DND-41 (cell line): ENCODE data around the gene KPNA3.

ENCODE experiments used
- ATAC-seq: fragments of 200-7000 bp; cut with Tn5 transposase; 3 replicates; pipeline ENCODE4 v1.9.1; 2021; ENCODE audit warnings: low read depth; ENCODE audit not compliant: insufficient read depth
- DNase-seq: peaks from one replicate; pipeline ENCODE4 v3.0.0-alpha.2; 2020
- H2AFZ ChIP-seq: 2 replicates; pipeline ENCODE4 v1.6.0; 2012; ENCODE audit warnings: low read depth, low read length
- H3K27ac ChIP-seq: 2 replicates; pipeline ENCODE4 v1.5.1; 2012; ENCODE audit warnings: low read length, inconsistent platforms
- H3K27me3 ChIP-seq: fragments of 200-600 bp; sonication (generic); 2 replicates; pipeline ENCODE4 v1.6.0; 2012; ENCODE audit warnings: low read length, mild to moderate bottlenecking, inconsistent platforms; ENCODE audit not compliant: insufficient read depth, poor library complexity
- H3K36me3 ChIP-seq: 2 replicates; pipeline ENCODE4 v1.5.1; 2012; ENCODE audit warnings: low read length, inconsistent platforms; ENCODE audit not compliant: insufficient read depth
- H3K4me1 ChIP-seq: 2 replicates; pipeline ENCODE4 v1.5.1; 2012; ENCODE audit warnings: mild to moderate bottlenecking, low read length; ENCODE audit not compliant: insufficient read depth
- H3K4me2 ChIP-seq: 2 replicates; pipeline ENCODE4 v1.6.0; 2012; ENCODE audit warnings: mild to moderate bottlenecking, moderate library complexity, low read length, inconsistent platforms; ENCODE audit not compliant: insufficient read depth
- H3K4me3 ChIP-seq, 2 experiments: fragments of 200-600 bp in 1 of 2; shearing (Covaris generic) in 1 of 2; 2 replicates each; pipeline ENCODE4 v1.5.1; 2012 to 2016; ENCODE audit warnings: inconsistent platforms in 2 of 2, low read length in 2 of 2, mild to moderate bottlenecking in 2 of 2, low read depth in 1 of 2, moderate library complexity in 1 of 2
- H3K79me2 ChIP-seq: 2 replicates; pipeline ENCODE4 v1.6.0; 2012; ENCODE audit warnings: low read length, inconsistent platforms; ENCODE audit not compliant: insufficient read depth
- H3K9ac ChIP-seq: 2 replicates; pipeline ENCODE4 v1.6.0; 2012; ENCODE audit warnings: low read depth, mild to moderate bottlenecking, inconsistent platforms, low read length, moderate library complexity
- H3K9me3 ChIP-seq: 2 replicates; pipeline ENCODE4 v1.5.1; 2012; ENCODE audit warnings: low read length, moderate library complexity, mild to moderate bottlenecking, inconsistent platforms; ENCODE audit not compliant: insufficient read depth, severe bottlenecking
- H4K20me1 ChIP-seq: 2 replicates; pipeline ENCODE4 v1.6.0; 2012; ENCODE audit warnings: low read length; ENCODE audit not compliant: insufficient read depth
- EZH2 ChIP-seq: IDR thresholded peaks from 3 replicates; pipeline ENCODE4 v1.6.1; 2012; ENCODE audit warnings: borderline replicate concordance, low read depth, mild to moderate bottlenecking, moderate library complexity, low read length, inconsistent platforms; ENCODE audit not compliant: severe bottlenecking
- TF ChIP-seq, protein P1 (sequence below): IDR thresholded peaks from 2 replicates; pipeline ENCODE4 v1.5.1; 2012; ENCODE audit warnings: borderline replicate concordance, low read length, moderate library complexity, mild to moderate bottlenecking; ENCODE audit not compliant: poor library complexity, severe bottlenecking; ENCODE audit errors: extremely low read depth

KPNA3 gene

DNA sequence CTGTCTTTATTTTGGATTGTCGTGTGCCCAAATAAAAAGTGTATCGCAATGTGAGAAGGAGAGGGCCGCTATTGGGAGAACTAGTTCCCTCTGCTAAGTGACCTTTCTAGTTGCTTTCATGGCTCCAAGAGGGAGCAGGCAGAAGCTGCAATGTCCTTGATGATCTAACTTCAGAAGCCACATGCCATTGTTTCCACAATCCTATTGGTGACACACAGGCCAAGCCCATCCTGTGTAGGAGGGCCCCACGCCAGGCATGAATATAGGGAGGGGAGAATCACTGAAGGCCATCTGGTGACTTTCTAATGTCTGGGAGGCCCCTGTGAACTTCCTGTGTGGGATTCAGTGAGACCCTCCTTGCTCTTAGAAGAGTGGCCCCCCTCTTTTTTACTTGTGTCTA, 47.8 kb upstream of the KPNA3 start:
- H3K4me2 ChIP-seq: no peak overlapping the region
- H4K20me1 ChIP-seq: no peaks in the 10 kb centered on the region
- no peak for TF ChIP-seq EZH2
- TF ChIP-seq, protein P1, sequence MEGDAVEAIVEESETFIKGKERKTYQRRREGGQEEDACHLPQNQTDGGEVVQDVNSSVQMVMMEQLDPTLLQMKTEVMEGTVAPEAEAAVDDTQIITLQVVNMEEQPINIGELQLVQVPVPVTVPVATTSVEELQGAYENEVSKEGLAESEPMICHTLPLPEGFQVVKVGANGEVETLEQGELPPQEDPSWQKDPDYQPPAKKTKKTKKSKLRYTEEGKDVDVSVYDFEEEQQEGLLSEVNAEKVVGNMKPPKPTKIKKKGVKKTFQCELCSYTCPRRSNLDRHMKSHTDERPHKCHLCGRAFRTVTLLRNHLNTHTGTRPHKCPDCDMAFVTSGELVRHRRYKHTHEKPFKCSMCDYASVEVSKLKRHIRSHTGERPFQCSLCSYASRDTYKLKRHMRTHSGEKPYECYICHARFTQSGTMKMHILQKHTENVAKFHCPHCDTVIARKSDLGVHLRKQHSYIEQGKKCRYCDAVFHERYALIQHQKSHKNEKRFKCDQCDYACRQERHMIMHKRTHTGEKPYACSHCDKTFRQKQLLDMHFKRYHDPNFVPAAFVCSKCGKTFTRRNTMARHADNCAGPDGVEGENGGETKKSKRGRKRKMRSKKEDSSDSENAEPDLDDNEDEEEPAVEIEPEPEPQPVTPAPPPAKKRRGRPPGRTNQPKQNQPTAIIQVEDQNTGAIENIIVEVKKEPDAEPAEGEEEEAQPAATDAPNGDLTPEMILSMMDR: no peak
- H3K27ac ChIP-seq: no peak overlapping the region
- H3K27me3 ChIP-seq: no peaks in the 10 kb centered on the region
- H3K4me3 ChIP-seq: no peak overlapping the region
- H3K36me3 ChIP-seq: no peaks in the 10 kb centered on the region
- peak; percentile 52; the same call in 1 of the 3 replicates for ATAC-seq
- no peak overlapping the region for H3K9ac ChIP-seq
- H2AFZ ChIP-seq: no peak overlapping the region
- no peaks in the 10 kb centered on the region for H3K9me3 ChIP-seq
- H3K79me2 ChIP-seq: no peaks in the 10 kb centered on the region
- peak; percentile 10 for DNase-seq
- no peaks in the 10 kb centered on the region for H3K4me1 ChIP-seq

DNA sequence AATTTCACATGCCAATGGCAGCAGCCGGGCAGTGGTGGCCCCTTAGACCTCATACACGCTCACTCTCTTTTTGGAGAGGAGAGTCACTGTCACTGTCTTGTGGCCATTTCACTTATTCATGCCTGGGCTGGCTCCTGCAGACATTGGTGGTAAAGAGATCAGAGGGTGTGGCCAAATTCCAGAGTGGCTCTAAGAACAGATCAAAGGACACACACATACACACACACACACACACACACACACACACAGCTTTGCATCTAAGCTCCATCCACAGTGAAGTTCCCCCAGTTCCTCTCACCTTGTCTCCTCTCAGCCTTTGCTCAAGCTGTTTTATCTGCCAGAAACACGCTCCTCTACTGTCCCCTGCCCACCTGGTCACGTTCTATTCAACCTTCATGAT, 46.5 kb upstream of the KPNA3 start:
- no peaks in the 10 kb centered on the region for H3K27me3 ChIP-seq
- H2AFZ ChIP-seq: no peak overlapping the region
- ATAC-seq (no peak), DNase-seq (no peak)
- H3K79me2 ChIP-seq: no peaks in the 10 kb centered on the region
- TF ChIP-seq EZH2: no peak
- H4K20me1 ChIP-seq: no peaks in the 10 kb centered on the region
- no peaks in the 10 kb centered on the region for H3K36me3 ChIP-seq
- H3K9me3 ChIP-seq: no peaks in the 10 kb centered on the region
- H3K4me3 ChIP-seq: no peak overlapping the region
- no peak overlapping the region for H3K9ac ChIP-seq
- H3K27ac ChIP-seq: no peak overlapping the region
- H3K4me2 ChIP-seq: no peak overlapping the region
- no peaks in the 10 kb centered on the region for H3K4me1 ChIP-seq

DNA sequence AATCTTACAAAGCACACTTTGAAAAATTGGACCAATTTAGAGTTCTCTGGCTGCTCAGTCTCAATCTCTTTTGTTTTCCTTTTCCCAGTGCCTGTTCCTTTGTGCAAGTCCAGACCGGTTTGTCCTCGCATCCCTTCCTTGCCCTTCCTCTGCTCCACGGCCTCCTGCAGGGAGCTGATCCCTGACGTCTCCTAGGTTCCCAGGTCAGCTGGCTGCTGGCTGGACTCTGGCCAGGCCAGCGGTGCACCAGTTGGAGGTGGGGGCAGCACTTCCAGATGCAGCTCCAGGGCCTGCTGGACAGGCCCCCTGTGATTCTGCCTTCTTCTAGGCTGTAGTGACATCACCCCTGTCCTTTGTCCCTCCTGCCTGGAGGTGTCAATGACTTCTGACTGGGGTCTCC, 44.0 kb upstream of the KPNA3 start:
- ATAC-seq: no peak
- no peak overlapping the region for H3K4me3 ChIP-seq
- DNase-seq: no peak
- H3K4me2 ChIP-seq: no peak overlapping the region
- H3K36me3 ChIP-seq: no peaks in the 10 kb centered on the region
- no peaks in the 10 kb centered on the region for H3K79me2 ChIP-seq
- H3K9me3 ChIP-seq: no peaks in the 10 kb centered on the region
- no peaks in the 10 kb centered on the region for H3K27me3 ChIP-seq
- no peak overlapping the region for H3K27ac ChIP-seq
- TF ChIP-seq, protein P1: no peak
- TF ChIP-seq EZH2: no peak
- no peaks in the 10 kb centered on the region for H3K4me1 ChIP-seq
- H4K20me1 ChIP-seq: no peaks in the 10 kb centered on the region
- H2AFZ ChIP-seq: no peak overlapping the region
- H3K9ac ChIP-seq: no peak overlapping the region

DNA sequence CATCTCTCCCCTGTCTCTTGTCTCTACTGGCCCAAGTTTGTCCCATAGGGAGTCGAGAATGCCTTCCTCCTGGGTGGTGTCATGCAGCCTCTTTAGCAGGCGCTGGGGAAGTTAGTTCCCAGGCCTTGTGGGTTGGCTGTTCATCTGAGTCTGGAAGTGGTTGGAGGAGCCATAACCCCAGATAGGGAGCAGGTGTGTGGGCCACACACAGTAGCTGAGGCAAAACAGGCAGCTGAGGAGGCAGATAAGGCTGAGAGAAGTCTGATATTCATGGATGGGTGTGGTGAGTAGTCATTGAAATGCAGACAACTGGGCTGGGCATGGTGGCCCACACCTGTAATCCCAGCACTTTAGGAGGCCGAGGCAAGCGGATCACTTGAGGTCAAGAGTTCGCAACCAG, 40.9 kb upstream of the KPNA3 start:
- TF ChIP-seq, protein P1: no peak
- no peak for TF ChIP-seq EZH2
- Histone ChIP-seq H3K27ac (no peak overlapping the region), H3K4me2 (no peak overlapping the region), H3K27me3 (peaks cover 6% of the 10 kb centered on the region), H2AFZ (no peak overlapping the region), H3K79me2 (no peaks in the 10 kb centered on the region), H3K9ac (no peak overlapping the region), H3K9me3 (no peaks in the 10 kb centered on the region), H4K20me1 (no peaks in the 10 kb centered on the region), H3K4me1 (no peaks in the 10 kb centered on the region), H3K4me3 (no peak overlapping the region), H3K36me3 (no peaks in the 10 kb centered on the region)
- DNase-seq (no peak), ATAC-seq (no peak)
